ENCODE data around the gene MPIG6B.
"Not testable (repeated sequence)": the region's sequence is repeated elsewhere in the genome, so short reads cannot be mapped to it uniquely, and the experiment has no call there.

MPIG6B gene

GRCh38 chr6:31701666-31702404 lies 21.3 kb upstream of the MPIG6B start:
- DNase-seq, result no peak

GRCh38 chr6:31702405-31702818 lies 20.8 kb upstream of the MPIG6B start:
- no peak for DNase-seq

GRCh38 chr6:31702819-31703716 lies 20.1 kb upstream of the MPIG6B start, which contains the start of gene ABHD16A:
Gene ABHD16A (minus strand): TSS chr6:31703324. CDS start chr6:31703281, 43 bp downstream.
- peak; percentile 94 for DNase-seq

- no peak for DNase-seq
Observed at GRCh38 chr6:31705931-31706330, 17.2 kb upstream of the MPIG6B start.

- DNase-seq, result no peak
Observed at GRCh38 chr6:31706599-31706998, 16.6 kb upstream of the MPIG6B start, which contains the start of gene LY6G6F. Gene LY6G6F (plus strand): TSS chr6:31706866. CDS start chr6:31706907, 41 bp downstream.

GRCh38 chr6:31707701-31708100 lies 15.5 kb upstream of the MPIG6B start:
- DNase-seq, result no peak

- no peak for DNase-seq
Observed at GRCh38 chr6:31708224-31708623, 14.9 kb upstream of the MPIG6B start.

GRCh38 chr6:31709157-31709556 lies 14.0 kb upstream of the MPIG6B start:
- not testable (repeated sequence) for DNase-seq

GRCh38 chr6:31710523-31711219 lies 12.5 kb upstream of the MPIG6B start:
- no peak for DNase-seq

GRCh38 chr6:31711233-31711632 lies 11.9 kb upstream of the MPIG6B start:
- no peak for DNase-seq

GRCh38 chr6:31712296-31712695 lies 10.9 kb upstream of the MPIG6B start:
- DNase-seq, result no peak

- no peak for DNase-seq
Observed at GRCh38 chr6:31713465-31713864, 9.7 kb upstream of the MPIG6B start.

- no peak for DNase-seq
Observed at GRCh38 chr6:31713991-31714684, 9.0 kb upstream of the MPIG6B start.

- no peak for DNase-seq
Observed at GRCh38 chr6:31715022-31715958, 7.9 kb upstream of the MPIG6B start, which contains the start of gene LY6G6D. Gene LY6G6D (plus strand): TSS chr6:31715348. CDS start chr6:31715356, 8 bp downstream.

GRCh38 chr6:31717499-31718222 lies 5.5 kb upstream of the MPIG6B start:
- no peak for DNase-seq

GRCh38 chr6:31718265-31718664 lies 4.9 kb upstream of the MPIG6B start:
- DNase-seq, result no peak

- DNase-seq, result no peak
Observed at GRCh38 chr6:31719001-31719400, 4.2 kb upstream of the MPIG6B start.

- DNase-seq, result no peak
Observed at GRCh38 chr6:31720196-31720770, 2.9 kb upstream of the MPIG6B start.

- DNase-seq, result no peak
Observed at GRCh38 chr6:31721351-31722020, 1.7 kb upstream of the MPIG6B start, which contains the start of gene LY6G6C. Gene LY6G6C (minus strand): TSS chr6:31721746. CDS start chr6:31721679, 67 bp downstream.
